DMS 273 treated with DMSO at 0.1 percent for 48 hours (cell line): Measurements from ENCODE around the gene RASA4B.
"Not testable (repeated sequence)": the region's sequence is repeated elsewhere in the genome, so short reads cannot be mapped to it uniquely, and the experiment has no call there.

Experiments used
- DNase-seq: peaks from one replicate; lab custom pipeline; 2025; lab: John Stamatoyannopoulos, UW

Gene RASA4B

DNA sequence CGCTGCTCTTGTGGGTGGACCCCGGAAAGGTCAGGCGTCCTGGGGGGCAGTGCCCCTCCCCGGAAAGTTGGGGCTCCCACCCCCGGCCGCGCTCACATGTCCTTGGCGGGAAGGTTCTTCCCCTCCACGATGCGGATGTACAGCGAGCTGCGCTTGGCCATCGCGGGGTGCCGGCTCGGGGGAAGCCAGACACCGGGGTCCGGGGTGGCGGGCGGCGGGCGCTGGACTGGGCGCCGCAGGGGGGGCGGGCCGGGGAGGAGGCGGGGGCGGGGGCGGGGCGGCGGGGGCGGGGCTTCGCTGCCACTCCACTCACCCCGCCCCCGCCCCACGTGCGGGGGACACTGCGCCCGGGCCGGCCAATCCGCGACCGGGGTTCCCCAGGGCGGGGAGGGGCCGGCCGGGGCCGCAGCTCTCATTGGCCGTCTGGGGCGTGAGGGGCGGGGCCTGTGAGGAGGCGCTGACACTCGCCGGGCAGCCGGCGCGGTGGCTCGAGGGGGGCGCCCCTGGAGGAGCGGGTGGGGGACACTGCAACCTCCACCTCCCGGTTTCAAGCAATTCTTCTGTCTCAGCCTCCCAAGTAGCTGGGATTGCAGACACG is at the start of gene RASA4B:
RASA4B (minus strand) TSS at position 228 of the 598 bp plus-strand sequence; CDS start at position 161, 67 bp downstream.
- not testable (repeated sequence) for DNase-seq

DNA sequence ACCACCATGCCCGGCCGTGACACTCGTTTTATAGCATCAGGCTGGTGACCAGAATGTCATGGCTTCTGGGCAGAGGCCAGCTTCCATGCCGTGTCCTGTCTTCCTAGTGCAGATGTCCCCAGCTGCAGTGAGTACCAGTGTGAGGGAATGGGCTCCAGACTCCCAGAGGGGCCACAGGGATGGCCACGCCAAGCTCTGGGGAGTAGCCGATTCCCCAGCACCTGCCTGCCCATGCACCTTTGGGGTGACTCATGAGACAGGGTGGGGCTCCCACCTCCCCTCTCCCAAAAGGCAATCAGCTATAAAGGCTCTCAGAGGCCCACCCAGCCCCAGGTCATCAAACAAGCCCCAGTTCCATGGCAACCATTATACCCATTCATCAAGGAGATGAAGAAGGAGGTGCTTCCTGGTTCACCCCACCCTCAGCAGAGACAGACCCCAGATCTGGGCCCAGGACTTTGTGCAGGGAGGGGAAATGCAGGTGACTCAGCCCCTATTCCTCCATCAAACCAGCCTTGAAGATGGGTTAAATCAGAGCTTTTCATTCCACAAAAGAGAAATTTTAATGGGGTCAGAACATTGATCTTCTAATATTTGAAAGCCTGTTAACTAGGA is 33.3 kb upstream of the RASA4B start, which contains the start of gene SPDYE2:
SPDYE2 (plus strand) TSS at position 419 of the 615 bp plus-strand sequence. CDS start 2,030 bp downstream, outside the sequence.
- not testable (repeated sequence) for DNase-seq

DNA sequence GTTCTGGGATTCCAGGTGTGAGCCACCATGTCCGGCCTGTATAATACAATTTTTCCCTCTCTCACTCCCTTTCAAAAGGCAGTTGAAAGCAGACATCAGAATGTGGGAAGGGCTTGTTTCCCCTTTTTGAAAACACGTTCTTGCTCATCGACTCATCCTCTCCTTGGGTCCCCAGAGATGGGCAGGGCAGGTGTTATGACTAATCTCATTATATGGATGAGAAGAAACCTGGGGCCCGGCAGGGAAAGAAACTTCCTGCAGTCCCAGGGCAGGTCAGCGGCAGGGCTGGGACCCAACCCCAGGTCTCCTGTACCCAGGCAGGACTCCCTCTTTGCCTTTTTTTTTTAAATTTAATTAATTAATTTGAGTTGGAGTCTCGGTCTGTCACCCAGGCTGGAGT is 28.8 kb upstream of the RASA4B start:
- DNase-seq: not testable (repeated sequence)

DNA sequence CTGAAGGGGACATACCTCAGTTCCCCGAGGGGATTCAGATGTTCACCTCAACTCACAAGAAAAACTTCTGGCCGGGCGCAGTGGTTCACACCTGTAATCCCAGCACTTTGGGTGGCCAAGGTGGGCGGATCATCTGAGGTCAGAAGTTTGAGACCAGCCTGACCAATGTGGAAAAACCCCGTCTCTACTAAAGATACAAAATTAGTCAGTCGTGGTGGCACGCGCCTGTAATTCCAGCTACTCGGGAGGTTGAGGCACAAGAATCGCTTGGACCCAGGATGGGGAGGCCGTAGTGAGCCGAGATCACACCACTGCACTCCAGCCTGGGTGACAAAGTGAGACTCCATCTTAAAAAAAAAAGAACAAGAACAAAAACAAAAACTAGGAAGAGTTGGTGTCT is 27.7 kb upstream of the RASA4B start:
- DNase-seq: not testable (repeated sequence)

DNA sequence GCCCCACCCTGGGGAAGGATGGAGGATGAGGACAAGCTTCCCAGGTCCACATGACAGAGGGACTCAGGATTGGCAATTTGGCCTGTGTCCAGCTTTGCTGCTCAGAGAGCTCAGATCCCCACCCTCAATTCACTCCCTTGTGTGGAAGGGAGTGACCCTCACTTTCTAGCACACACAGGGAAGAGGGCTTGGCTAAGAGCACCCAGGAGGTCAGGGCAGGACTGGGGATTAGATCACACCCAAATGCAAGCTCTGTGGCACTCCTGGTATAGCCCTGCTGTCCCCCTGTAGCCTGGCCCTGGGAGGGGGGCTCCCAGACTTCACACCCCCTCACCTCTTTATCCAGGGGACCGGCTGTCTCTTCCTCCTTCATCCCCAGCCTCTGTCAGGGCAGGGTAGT is 26.8 kb upstream of the RASA4B start:
- not testable (repeated sequence) for DNase-seq

DNA sequence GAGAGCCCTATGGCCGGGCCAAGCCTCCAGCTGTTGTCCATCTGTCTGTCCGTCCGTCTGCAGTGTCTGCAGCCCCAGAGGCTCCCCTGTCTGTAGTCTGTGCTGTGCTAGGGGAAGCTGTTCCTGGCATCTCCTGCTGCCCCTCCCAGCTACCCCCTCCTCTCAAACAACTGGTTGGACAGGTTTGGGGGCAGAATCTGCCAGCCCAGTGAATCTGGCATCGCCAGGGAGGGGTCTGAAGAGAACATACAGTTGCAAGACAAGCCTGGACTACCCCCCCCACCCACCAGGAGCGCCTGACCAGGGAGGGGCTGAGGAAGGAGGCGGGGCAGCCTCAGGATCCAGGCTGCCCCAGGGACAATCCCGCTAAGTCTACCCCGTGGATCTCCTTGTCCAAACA is 26.0 kb upstream of the RASA4B start, which contains the start of gene UPK3BL2:
UPK3BL2 (minus strand) TSS at position 101 of the 400 bp plus-strand sequence; CDS start at position 41, 60 bp downstream.
- not testable (repeated sequence) for DNase-seq

DNA sequence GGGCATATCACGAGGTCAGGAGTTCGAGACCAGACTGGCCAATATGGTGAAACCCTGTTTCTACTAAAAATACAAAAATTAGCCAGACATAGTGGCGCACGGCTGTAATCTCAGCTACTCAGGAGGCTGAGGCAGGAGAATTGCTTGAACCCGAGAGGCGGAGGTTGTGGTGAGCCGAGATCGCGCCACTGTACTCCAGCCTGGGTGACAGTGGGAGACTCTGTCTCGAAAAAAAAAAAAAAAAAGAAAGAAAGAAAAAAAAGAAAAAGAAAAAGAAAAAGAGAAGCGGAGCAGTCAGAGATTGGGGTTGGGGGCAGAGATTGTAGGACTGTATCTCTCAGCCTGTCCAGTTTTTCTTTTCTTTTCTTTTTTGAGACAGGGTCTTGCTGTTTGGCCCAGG is 25.2 kb upstream of the RASA4B start:
- not testable (repeated sequence) for DNase-seq

DNA sequence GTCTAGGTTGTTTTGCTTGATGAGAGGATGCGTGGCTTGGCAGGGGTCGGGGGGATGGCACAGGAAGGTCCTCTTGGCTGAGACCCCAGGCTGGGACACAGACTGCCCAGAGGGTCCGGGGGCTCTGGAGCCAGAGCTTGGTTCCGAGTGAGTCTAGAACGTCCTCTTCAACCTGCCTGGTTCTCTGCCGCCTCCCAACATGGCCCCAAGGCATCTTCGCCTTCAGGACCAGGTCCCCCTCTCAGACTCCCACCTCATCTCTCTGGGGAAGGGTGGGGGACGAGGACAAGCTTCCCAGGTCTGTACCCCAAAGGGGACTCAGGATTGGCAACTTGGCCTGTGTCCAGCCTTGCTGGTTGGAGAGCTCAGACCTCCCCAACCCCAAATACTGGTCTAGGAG is 24.5 kb upstream of the RASA4B start:
- not testable (repeated sequence) for DNase-seq

DNA sequence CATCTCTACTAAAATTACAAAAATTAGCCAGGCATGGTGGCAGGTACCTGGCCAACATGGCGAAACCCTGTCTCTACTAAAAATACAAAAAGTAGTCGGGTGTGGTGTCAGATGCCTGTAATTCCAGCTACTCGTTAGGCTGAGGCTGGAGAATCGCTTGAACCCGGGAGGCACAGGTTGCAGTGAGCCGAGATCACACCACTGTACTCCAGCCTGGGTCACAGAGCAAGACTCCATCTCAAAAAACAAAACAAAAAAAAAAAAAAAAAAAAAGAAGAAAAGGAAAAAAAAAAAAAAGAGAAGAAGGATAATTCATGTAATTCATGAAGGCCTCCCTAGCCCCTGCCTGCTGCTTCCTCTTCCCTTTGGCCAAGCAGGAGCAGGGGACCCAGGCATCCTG is 23.0 kb upstream of the RASA4B start:
- not testable (repeated sequence) for DNase-seq

DNA sequence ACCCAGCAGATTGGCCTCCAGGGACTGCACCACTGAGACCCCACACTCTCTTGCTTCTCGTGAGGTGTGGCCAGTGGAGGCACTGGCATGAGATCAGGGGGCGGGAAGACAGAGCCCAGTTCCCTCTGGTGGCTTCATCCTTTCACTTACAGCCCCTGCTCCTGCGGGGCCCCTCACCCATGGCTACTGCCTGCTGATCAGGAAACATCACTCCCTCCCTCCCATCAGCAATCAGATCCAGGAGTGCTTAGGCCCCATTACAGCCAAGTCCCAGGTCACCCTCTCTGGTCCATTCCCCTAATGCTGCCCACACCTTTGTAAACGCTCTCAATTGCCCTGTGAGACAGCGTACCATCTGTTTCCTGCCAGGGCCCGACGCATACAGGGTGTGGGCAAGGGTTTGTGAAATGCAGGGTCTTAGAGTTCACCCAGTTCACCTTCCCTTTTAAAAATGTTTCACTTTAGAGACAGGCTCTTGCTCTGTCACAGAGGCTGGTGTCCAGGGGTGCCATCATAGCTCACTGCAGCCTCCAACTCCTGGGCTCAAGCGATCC is 17.6 kb upstream of the RASA4B start:
- DNase-seq: not testable (repeated sequence)

DNA sequence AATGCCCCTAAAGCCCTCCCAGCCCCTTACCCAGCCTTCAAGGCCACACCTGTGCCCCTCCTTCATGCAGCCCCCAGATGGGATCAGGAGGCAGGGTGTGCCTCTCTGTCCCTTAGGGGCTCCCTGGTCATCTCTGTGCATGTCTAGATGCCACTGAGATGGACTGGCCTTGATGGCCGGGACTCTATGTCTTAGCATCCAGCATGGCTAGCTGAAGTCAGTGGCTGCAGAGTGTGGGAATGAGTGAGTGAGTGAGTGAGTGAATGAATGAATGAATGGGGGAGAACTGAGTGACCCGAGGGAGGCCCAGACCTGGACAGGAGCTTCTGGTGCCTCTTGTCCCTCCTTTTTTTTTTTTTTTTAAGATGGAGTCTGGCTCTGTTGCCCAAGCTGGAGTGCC is 14.6 kb upstream of the RASA4B start:
- DNase-seq: not testable (repeated sequence)

DNA sequence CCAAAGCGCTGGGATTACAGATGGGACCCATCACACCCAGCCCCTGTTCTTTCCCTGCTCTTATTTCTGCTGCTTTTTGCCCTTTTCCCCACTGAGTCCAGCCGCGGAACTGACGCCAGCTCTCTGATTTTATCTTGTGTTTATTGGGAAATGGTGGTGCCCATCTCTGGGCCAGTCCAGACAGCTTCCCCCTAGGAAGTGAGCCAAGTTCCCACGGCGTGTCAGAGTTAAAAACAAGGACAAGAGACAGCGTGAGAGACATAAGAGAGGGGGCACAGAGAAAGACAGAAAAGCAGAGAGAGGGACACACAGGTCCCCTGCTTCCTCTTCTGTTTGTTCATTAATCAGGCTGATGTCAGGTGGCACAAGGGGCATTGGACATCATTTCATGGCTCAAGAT is 14.0 kb upstream of the RASA4B start:
- not testable (repeated sequence) for DNase-seq

DNA sequence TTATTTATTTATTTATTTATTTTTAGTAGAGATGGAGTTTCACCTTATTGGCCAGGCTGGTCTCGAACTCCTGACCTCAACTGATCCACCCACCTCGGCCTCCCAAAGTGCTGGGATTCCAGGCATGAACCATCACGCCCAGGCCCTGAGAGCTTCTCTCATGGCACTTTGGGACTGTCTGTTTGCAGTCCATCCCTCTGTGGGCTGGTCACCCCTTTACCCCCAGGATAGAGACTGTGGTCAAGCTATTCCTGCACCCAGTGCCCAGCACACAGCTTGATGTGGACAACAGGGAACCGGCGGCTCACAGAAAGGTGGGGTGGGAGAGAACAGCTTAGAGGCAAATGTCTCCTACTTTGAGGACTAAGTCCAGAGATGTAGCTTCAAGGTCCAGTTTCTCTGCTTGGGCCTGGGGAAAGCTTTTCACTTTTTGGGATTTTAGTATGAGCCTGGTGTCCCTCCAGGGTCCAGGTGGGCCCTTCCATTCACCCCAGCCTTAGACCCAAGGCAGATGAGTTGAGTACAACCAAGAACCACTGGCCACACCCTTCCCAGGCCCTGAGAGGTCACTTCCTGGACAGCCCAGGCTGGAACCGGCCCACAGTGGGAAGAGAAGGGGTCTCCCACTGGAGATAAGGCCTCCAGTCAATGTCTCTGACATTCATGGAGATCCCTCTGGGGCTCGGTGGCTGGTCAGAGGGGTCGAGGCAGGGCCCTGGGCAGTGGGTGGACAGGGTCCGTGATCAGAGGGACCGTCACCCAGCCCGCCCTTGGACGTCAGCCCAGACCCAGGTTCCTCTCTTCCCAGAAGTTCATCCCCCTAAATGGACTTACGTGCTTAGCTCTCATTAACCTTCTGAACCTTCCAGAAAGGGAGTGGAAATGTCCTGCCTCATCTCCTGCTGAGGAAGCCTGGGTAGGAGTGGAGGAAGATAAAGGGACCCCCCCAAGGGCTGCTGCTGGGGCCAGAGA is 10.5 kb upstream of the RASA4B start:
- DNase-seq: not testable (repeated sequence)

DNA sequence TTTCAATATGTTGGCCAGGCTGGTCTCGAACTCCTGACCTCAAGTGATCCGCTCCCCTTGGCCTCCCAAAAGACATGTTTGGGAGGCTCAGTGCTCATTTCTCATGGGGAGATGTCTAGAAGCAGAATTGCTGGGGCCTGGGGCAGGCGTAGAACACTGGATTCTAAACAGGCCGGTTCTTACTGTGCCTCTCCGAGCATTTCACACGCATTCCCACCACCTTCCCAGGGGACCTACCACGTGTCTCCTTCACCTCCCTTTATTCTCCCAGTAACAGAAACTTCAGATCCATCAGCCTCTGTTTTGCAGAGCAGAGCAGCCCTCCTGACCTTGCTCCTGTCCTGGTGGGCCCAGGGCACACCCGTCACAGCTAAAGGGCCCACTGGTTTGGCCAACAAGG is 9.6 kb upstream of the RASA4B start:
- not testable (repeated sequence) for DNase-seq

DNA sequence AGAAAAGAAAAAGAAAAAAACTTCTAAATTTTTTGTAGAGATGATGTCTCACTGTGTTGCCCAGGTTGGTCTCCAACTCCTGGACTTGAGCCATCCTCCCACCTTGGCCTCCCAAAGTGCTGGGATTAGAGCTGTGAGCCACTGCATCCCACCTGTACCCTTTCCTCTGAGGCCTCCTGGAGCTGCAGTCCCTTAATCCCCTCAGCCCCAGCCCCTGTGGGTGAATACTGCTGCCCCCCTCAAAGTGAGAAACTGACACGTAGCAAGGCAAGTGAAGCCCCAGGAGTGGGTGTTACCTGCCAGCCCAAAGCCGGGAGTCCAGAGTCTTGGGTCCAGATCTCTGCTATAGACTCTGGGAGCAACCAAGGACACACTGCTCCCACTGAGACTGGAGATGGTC is 7.2 kb upstream of the RASA4B start:
- not testable (repeated sequence) for DNase-seq

DNA sequence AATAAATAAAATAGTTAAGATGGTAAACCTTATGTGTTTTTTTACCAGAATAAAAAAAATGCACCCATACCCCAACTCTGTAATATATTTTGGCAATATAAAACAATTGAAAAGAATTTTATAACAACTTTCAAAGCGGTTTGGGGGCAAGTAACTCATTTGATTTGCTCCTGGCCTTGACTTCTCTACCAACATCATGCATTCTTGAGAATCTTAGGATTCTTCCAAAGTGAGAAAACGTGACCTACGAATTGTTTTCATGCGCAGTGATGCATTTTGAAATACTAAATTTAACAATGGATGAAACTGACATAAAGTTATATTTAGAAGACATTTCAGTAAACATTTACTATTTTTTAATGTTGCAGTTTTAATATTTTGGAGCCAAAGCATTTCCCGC is 3.2 kb upstream of the RASA4B start:
- not testable (repeated sequence) for DNase-seq

DNA sequence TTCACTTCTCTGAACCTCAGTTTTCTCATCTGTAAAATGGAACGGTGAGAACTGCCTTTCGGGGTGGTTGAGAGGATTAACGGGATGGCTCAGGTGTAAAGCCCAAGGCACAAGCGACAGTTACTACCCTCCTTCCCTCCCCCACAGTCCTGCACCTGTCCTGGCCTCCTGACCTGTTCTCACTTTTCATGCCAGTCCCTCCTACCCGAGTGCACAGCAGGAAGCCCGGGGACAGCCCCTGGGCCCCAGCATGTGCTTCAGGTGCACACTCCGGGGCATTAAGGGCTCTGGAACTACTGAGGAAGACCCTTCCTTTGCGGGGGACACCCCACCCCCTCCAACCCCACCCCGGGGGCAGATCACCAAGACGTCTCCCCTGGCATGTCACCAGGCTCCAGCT is 626 bp downstream of the RASA4B start:
- DNase-seq: not testable (repeated sequence)

DNA sequence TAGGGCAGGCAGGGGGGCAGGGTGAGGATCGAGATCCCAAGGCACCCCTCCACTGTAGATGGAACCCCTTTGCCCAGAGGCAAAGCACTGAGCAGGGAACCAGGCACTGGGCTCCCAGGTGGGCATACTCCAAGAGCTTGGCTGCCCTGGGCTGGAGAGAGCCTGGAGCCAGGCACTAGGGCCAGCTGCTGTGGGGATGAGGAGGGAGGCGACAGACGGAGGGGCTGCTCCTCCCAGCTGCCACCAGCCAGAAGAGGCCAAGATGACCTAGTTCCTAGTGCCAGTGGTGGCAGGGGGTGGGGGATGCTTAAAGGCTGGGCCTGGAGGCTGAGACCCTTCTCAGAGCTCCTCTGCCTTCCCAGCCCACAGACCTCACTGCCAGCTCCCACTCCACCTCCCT is 1.7 kb downstream of the RASA4B start:
- DNase-seq: not testable (repeated sequence)

DNA sequence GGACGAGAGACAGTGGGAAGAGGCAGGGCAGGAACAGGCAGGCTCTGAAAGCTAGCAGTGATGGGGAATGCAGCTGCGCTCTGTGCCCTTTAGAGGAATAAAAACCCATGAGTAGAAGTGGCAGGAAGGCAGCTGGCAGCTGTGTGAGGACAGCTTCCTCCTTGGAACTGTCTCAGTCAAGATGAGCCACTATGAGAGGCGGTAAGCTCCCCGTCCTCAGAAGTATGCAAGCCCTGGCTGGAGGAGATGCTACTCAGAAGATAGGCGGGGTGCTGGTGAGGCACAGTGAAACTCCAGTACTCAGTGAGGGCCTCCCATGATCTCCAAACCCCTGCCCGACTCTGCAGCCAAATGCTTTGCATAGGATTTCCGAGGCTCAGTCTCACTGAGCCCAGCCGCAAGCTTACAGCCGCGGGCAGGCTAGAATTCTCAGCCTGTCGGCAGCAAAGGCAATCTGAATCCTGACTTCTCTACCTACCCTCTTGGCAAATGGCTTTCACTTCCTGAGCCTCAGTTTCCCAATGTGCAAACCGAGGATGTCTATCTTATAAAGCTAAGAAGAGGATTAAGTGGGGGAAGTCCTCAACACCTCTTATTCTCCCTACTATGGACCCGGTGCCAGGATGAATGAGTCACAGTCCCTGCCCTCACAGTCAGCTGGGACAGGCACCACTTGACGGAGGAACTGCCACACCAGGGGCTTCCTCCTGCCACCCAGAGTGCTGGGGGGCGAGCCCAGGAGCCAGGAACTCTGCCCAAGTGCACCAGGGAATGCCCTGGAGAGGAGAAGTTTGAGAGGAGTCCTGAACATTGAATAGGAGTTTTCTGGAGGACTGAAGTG is 2.5 kb downstream of the RASA4B start:
- not testable (repeated sequence) for DNase-seq

DNA sequence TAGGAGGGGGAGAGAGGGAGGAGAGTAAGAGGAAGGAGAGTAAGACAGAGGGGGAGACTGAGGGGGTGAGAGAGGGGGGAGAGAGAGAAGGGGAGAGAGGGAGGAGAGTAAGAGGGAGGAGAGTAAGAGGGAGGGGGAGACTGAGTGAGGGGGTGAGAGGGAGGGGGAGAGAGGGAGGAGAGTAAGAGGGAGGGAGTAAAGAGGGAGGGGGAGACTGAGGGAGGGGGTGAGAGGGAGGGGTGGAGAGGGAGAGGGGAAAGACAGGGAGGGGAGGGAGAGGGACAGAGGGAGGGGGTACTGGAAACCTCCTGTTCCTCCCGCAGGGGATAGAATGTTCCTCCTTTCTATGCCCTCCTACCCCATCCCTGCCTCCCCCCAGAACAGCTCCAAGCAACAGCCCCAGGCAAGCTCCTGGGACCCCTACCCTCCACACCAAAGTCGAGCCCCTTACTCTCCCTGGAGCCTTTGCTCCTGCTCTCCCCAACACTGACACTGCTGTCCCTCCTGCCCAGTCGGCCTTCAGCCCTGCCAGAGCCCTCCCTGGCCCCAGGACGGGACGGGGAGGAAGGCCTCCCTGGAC is 4.8 kb downstream of the RASA4B start:
- not testable (repeated sequence) for DNase-seq
